Natural killer cell (primary cell): ENCODE measurements around the gene LHFPL3. TPM values are rescaled to one million over a fixed set of nuclear protein-coding genes. Genes with fewer than 3 reads are reported as not detected.

Experiments used
- ATAC-seq, 3 donors: fragments of 150-1000 bp in 2 of 3; fragments of 200-7000 bp in 1 of 3; cut with Tn5 transposase; 1 replicate in 1 of 3; 2 replicates in 2 of 3; pipeline ENCODE4 v1.10.0; 2021; ENCODE audit warnings: mild to moderate bottlenecking in 2 of 3, moderate library complexity in 2 of 3
- DNase-seq, 2 donors: peaks; one replicate each; pipeline versions ENCODE4 v3.0.0 to v3.0.0-alpha.2; 2013 to 2021; ENCODE audit warnings: mixed read lengths in 1 of 2
- H3K27ac ChIP-seq: one replicate; pipeline ENCODE4 v1.5.1; 2013; ENCODE audit warnings: mild to moderate bottlenecking, low read length
- H3K27me3 ChIP-seq: one replicate; pipeline ENCODE4 v1.6.1; 2013; ENCODE audit warnings: low read length; ENCODE audit not compliant: control insufficient read depth, insufficient read depth
- H3K36me3 ChIP-seq: one replicate; pipeline ENCODE4 v1.6.1; 2013; ENCODE audit warnings: low read length; ENCODE audit not compliant: control insufficient read depth, insufficient read depth
- H3K4me1 ChIP-seq: one replicate; pipeline ENCODE4 v1.6.1; 2013; ENCODE audit warnings: low read length; ENCODE audit not compliant: control insufficient read depth, insufficient read depth
- H3K4me3 ChIP-seq: one replicate; pipeline ENCODE4 v1.5.1; 2013; ENCODE audit warnings: low read length
- H3K9me3 ChIP-seq: one replicate; pipeline ENCODE4 v1.6.1; 2013; ENCODE audit warnings: low read length; ENCODE audit not compliant: control insufficient read depth, insufficient read depth
- H3K27ac Mint-ChIP-seq, 2 donors: one replicate each; pipeline ENCODE4 v1.8.0; 2022; ENCODE audit warnings: mild to moderate bottlenecking in 2 of 2, mixed read lengths in 2 of 2, moderate library complexity in 1 of 2
- H3K27me3 Mint-ChIP-seq, 2 donors: one replicate each; pipeline ENCODE4 v1.8.0; 2022; ENCODE audit warnings: low read depth in 2 of 2, mixed read lengths in 2 of 2
- H3K36me3 Mint-ChIP-seq: one replicate; pipeline ENCODE4 v1.8.0; 2022; ENCODE audit warnings: mixed read lengths
- H3K4me1 Mint-ChIP-seq, 2 donors: one replicate each; pipeline ENCODE4 v1.8.0; 2022; ENCODE audit warnings: mixed read lengths in 2 of 2
- H3K4me3 Mint-ChIP-seq: one replicate; pipeline ENCODE4 v1.8.0; 2022; ENCODE audit warnings: mild to moderate bottlenecking, moderate library complexity, mixed read lengths
- H3K9me3 Mint-ChIP-seq, 2 donors: one replicate each; pipeline ENCODE4 v1.8.0; 2022; ENCODE audit warnings: mixed read lengths in 2 of 2
- WGBS: methylation state at CpG from one replicate; pipeline ENCODE4 v1.1.7; 2013; ENCODE audit warnings: missing lambda C conversion rate; ENCODE audit not compliant: insufficient coverage; 5-methylcytosine and 5-hydroxymethylcytosine counted together
- intact Hi-C: fragments of 100-400 bp; cut with micrococcal nuclease; formaldehyde crosslinking; loops from one replicate; pipeline ENCODE4 v1.14.2; 2022
- total RNA-seq, 4 donors: library from RNA; stranded (reverse); fragments of 120-200 nt in 1 of 4; gene quantifications; one replicate each; pipeline versions ENCODE4 v1.2.3 to v1.2.4, GENCODE V29; 2013 to 2022
- TF ChIP-seq, protein P1 (sequence below): fragments of 200-600 bp; IDR thresholded peaks from one replicate; pipeline ENCODE4 v1.8.0; 2022; ENCODE audit warnings: antibody characterized with exemption

Gene LHFPL3
- total RNA-seq, 3 donors from 2014 or later (not counting 1 experiment from before 2014, with no cell fraction given) = not detected

DNA sequence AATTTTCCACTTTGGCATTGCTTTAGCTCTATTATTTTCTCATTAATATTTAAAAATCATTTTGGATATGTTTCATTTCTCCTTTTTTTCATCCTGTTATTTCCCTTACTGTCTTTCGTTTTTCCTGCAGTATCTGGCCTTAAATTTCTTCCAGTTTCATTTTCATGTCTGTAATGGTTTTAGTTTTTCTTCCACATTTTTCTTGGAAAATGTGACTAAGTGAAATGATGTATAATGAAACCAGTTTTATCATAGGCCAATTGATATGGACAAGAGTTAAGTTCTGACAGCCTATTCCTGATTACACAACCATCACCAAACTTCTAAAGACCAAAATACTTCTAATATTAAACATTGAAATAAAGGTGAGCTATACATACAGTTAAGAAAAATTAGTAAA, 158.5 kb downstream of the LHFPL3 start:
- ATAC-seq (no peak), DNase-seq (no peak)
- H3K4me3 Mint-ChIP-seq = no peak overlapping the region
- intact Hi-C loops = no loop called here
- WGBS = no CpG with 5 or more reads among the region's 1 CpG
- H3K27me3 Mint-ChIP-seq = peaks cover 0 to 4% of the 10 kb centered on the region in 2 donors
- Histone ChIP-seq H3K4me1 (no peaks in the 10 kb centered on the region), H3K36me3 (no peaks in the 10 kb centered on the region), H3K27ac (no peak overlapping the region), H3K27me3 (no peaks in the 10 kb centered on the region), H3K4me3 (no peak overlapping the region), H3K9me3 (no peaks in the 10 kb centered on the region)
- no peak overlapping the region for H3K27ac Mint-ChIP-seq
- TF ChIP-seq, protein P1, sequence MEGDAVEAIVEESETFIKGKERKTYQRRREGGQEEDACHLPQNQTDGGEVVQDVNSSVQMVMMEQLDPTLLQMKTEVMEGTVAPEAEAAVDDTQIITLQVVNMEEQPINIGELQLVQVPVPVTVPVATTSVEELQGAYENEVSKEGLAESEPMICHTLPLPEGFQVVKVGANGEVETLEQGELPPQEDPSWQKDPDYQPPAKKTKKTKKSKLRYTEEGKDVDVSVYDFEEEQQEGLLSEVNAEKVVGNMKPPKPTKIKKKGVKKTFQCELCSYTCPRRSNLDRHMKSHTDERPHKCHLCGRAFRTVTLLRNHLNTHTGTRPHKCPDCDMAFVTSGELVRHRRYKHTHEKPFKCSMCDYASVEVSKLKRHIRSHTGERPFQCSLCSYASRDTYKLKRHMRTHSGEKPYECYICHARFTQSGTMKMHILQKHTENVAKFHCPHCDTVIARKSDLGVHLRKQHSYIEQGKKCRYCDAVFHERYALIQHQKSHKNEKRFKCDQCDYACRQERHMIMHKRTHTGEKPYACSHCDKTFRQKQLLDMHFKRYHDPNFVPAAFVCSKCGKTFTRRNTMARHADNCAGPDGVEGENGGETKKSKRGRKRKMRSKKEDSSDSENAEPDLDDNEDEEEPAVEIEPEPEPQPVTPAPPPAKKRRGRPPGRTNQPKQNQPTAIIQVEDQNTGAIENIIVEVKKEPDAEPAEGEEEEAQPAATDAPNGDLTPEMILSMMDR = no peak
- no peaks in the 10 kb centered on the region for H3K9me3 Mint-ChIP-seq
- H3K36me3 Mint-ChIP-seq = no peaks in the 10 kb centered on the region
- no peaks in the 10 kb centered on the region for H3K4me1 Mint-ChIP-seq

DNA sequence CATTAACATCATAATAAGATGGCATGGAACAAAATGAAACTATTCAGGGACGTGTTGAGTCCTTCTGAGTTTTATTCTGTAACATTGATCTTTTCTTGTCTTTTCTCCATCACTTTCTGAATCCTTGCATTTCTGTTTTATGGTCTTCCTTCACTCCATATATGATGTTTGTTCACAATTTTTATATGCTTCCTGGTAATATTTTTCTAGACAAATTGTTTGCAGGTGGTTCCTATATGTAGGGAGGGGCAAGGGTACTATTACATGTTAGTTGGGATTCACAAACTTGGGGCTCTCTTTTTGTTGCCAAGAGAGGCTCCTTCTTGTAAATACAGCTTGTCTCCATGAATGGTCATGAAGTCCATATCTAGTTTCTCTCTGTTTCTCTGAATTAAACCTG, 159.2 kb downstream of the LHFPL3 start:
- Histone ChIP-seq H3K27me3 (no peaks in the 10 kb centered on the region), H3K36me3 (no peaks in the 10 kb centered on the region), H3K27ac (no peak overlapping the region), H3K4me3 (no peak overlapping the region), H3K4me1 (no peaks in the 10 kb centered on the region), H3K9me3 (no peaks in the 10 kb centered on the region)
- no peaks in the 10 kb centered on the region for H3K36me3 Mint-ChIP-seq
- H3K27me3 Mint-ChIP-seq = peaks cover 0 to 4% of the 10 kb centered on the region in 2 donors
- H3K27ac Mint-ChIP-seq = no peak overlapping the region
- no peaks in the 10 kb centered on the region for H3K9me3 Mint-ChIP-seq
- intact Hi-C loops = no loop called here
- ATAC-seq = no peak
- DNase-seq = no peak
- no peak overlapping the region for H3K4me3 Mint-ChIP-seq
- WGBS = 30% methylated on average over 1 of the region's 1 CpG
- TF ChIP-seq, protein P1 = no peak
- no peaks in the 10 kb centered on the region for H3K4me1 Mint-ChIP-seq

DNA sequence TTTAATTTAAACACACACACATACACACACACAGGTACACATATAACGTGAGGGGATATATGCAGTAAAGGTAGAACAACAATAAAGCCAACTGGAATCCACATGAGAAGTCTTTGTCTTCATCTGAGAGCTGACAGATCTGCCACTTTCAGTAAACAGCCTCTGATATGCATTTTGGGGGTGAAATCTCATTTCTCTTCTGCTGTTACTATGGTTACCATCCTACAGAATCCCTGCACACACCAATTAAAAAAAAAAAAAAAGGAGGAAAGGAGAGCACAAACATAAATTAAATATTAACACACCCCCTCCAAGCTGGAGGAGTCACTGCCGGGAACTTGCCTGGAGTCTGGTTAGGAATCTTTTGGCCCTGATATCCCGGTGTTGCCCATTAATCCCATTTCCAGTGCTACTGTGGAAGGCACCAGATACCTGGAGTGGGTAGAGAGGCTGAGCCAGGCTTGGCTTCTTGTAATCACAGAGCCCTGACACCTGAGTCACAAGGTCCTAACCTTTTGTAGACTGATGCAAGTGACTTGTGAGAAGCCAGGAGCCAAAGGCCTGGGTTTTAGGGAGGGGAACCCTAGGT, 169.1 kb downstream of the LHFPL3 start:
- TF ChIP-seq, protein P1 = no peak
- H3K36me3 ChIP-seq = no peaks in the 10 kb centered on the region
- no peak overlapping the region for H3K27ac ChIP-seq
- no peaks in the 10 kb centered on the region for H3K9me3 ChIP-seq
- Mint-ChIP-seq H3K36me3 (no peaks in the 10 kb centered on the region), H3K4me1 (no peaks in the 10 kb centered on the region), H3K4me3 (no peak overlapping the region), H3K27me3 (no peaks in the 10 kb centered on the region), H3K9me3 (peaks cover 0 to 7% of the 10 kb centered on the region in 2 donors), H3K27ac (no peak overlapping the region)
- H3K4me1 ChIP-seq = no peaks in the 10 kb centered on the region
- DNase-seq = no peak
- intact Hi-C loops = no loop called here
- no peaks in the 10 kb centered on the region for H3K27me3 ChIP-seq
- no peak overlapping the region for H3K4me3 ChIP-seq
- no peak for ATAC-seq
- 90% methylated on average over 2 of the region's 3 CpGs for WGBS

DNA sequence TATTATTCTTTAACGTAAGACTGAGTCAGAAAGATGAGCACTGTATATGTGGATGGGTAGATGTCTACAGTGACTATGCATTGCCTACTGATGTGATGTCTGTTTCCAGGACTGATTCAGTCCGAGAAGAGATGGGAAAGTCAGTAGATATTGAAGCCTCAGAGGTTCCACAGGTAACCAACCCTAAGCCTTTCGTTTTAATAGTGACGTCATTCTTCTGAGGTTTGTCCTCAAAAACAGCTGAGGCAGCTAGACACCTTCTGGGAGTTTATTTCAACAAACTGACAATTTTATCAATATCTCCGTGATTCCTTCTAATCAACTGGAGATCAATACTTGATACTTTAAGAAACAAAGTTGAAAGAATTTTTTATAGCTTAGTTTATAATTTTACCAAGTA, 171.6 kb downstream of the LHFPL3 start:
- H3K4me1 ChIP-seq = no peaks in the 10 kb centered on the region
- no peaks in the 10 kb centered on the region for H3K9me3 Mint-ChIP-seq
- no peak overlapping the region for H3K4me3 ChIP-seq
- H3K27me3 Mint-ChIP-seq = peaks cover 0 to 4% of the 10 kb centered on the region in 2 donors
- H3K9me3 ChIP-seq = no peaks in the 10 kb centered on the region
- intact Hi-C loops = no loop called here
- no peak overlapping the region for H3K4me3 Mint-ChIP-seq
- DNase-seq = no peak
- no peaks in the 10 kb centered on the region for H3K27me3 ChIP-seq
- H3K27ac ChIP-seq = no peak overlapping the region
- H3K4me1 Mint-ChIP-seq = no peaks in the 10 kb centered on the region
- TF ChIP-seq, protein P1 = no peak
- ATAC-seq = no peak
- no peaks in the 10 kb centered on the region for H3K36me3 Mint-ChIP-seq
- WGBS = 87% methylated on average over 4 of the region's 5 CpGs
- no peaks in the 10 kb centered on the region for H3K36me3 ChIP-seq
- H3K27ac Mint-ChIP-seq = no peak overlapping the region
